ENCODE measurements around the gene SLC2A9. TPM values are rescaled to one million over a fixed set of nuclear protein-coding genes. Genes with fewer than 3 reads are reported as not detected.

The SLC2A9 gene
- total and polyA plus RNA-seq, 8 donors, result 1.2 to 5.7 (median 2.4) TPM

GRCh38 chr4:9962611-9963314 lies 58.5 kb downstream of the SLC2A9 start:
- no peak for FAIRE-seq
- intact Hi-C loops (cut with DNase I), result no loop called here
- H3K36me3 ChIP-seq, result no peaks in the 10 kb centered on the region
- DNase-seq, result no peak
- H3K4me3 ChIP-seq, result no peak overlapping the region
- WGBS, 2 donors, result 80 to 84% methylated on average over 5 of the region's 5 CpGs
- no peak for TF ChIP-seq CTCF (IDR thresholded peaks at IDR 0.05)
- peaks cover 0 to 3% (median 0%) of the 10 kb centered on the region in 4 donors for H3K27me3 ChIP-seq
- ATAC-seq, result no peak
- H3K27ac ChIP-seq, result no peak overlapping the region
- no peaks in the 10 kb centered on the region for H3K9me3 ChIP-seq
- peaks cover 0 to 4% (median 0%) of the 10 kb centered on the region in 3 donors for H3K4me1 ChIP-seq

- Histone ChIP-seq H3K9me3 (no peaks in the 10 kb centered on the region), H3K27me3 (no peaks in the 10 kb centered on the region), H3K4me1 (no peaks in the 10 kb centered on the region), H3K27ac (no peak overlapping the region), H3K4me3 (no peak overlapping the region), H3K36me3 (no peaks in the 10 kb centered on the region)
- 83 to 92% methylated on average over 3 of the region's 3 CpGs for WGBS, 2 donors
- no peak for ATAC-seq
- no peak for TF ChIP-seq CTCF (IDR thresholded peaks at IDR 0.05)
- FAIRE-seq, result no peak
- DNase-seq, result no peak
- intact Hi-C loops (cut with DNase I), result no loop called here
These were observed 66.8 kb downstream of the SLC2A9 start for GRCh38 chr4:9954468-9954867.

GRCh38 chr4:9953089-9953488 lies 68.2 kb downstream of the SLC2A9 start:
- H3K36me3 ChIP-seq, result no peaks in the 10 kb centered on the region
- H3K27me3 ChIP-seq, result no peaks in the 10 kb centered on the region
- no peak for TF ChIP-seq CTCF (IDR thresholded peaks at IDR 0.05)
- FAIRE-seq (no peak), ATAC-seq (no peak), DNase-seq (no peak)
- no peak overlapping the region for H3K4me3 ChIP-seq
- no peaks in the 10 kb centered on the region for H3K9me3 ChIP-seq
- H3K27ac ChIP-seq, result no peak overlapping the region
- 85 to 88% methylated on average over 4 of the region's 4 CpGs for WGBS, 2 donors
- intact Hi-C loops (cut with DNase I), result no loop called here
- H3K4me1 ChIP-seq, result no peaks in the 10 kb centered on the region

GRCh38 chr4:9952415-9952950 lies 68.8 kb downstream of the SLC2A9 start:
- DNase-seq, result no peak
- Histone ChIP-seq H3K27me3 (no peaks in the 10 kb centered on the region), H3K4me1 (no peaks in the 10 kb centered on the region), H3K36me3 (no peaks in the 10 kb centered on the region), H3K4me3 (no peak overlapping the region), H3K9me3 (no peaks in the 10 kb centered on the region), H3K27ac (no peak overlapping the region)
- intact Hi-C loops (cut with DNase I), result no loop called here
- TF ChIP-seq CTCF (IDR thresholded peaks at IDR 0.05), result no peak
- FAIRE-seq, result no peak
- ATAC-seq, result peak in 2 of 4 donors; percentile 44 to 49
- WGBS, 2 donors, result 58% methylated on average over 8 of the region's 8 CpGs

GRCh38 chr4:9949573-9949972 lies 71.7 kb downstream of the SLC2A9 start:
- 59 to 82% methylated on average over 2 of the region's 2 CpGs for WGBS, 2 donors
- Histone ChIP-seq H3K27me3 (no peaks in the 10 kb centered on the region), H3K36me3 (no peaks in the 10 kb centered on the region), H3K9me3 (no peaks in the 10 kb centered on the region), H3K4me1 (no peaks in the 10 kb centered on the region), H3K27ac (no peak overlapping the region), H3K4me3 (no peak overlapping the region)
- TF ChIP-seq CTCF (IDR thresholded peaks at IDR 0.05), result no peak
- DNase-seq (no peak), FAIRE-seq (no peak), ATAC-seq (no peak)
- intact Hi-C loops (cut with DNase I), result no loop called here

Data from pancreas (tissue), 10 donors.